H4 (cell line): Measurements from ENCODE around the gene PDE6D. TPM values are rescaled to one million over a fixed set of nuclear protein-coding genes. Genes with fewer than 3 reads are reported as not detected.

Source experiments
- DNase-seq: peaks from one replicate; pipeline ENCODE4 v3.0.0-alpha.2; 2015; ENCODE audit warnings: low spot score
- total RNA-seq: library from RNA; depleted of rRNA; stranded (reverse); fragments of >200 nt; shearing (Covaris generic); gene quantifications from 2 replicates; pipeline ENCODE4 v1.2.3, GENCODE V29; 2014; rRNA removed

The PDE6D gene
- total RNA-seq, 1 experiment from 2014 or later: 53.6 TPM

DNA sequence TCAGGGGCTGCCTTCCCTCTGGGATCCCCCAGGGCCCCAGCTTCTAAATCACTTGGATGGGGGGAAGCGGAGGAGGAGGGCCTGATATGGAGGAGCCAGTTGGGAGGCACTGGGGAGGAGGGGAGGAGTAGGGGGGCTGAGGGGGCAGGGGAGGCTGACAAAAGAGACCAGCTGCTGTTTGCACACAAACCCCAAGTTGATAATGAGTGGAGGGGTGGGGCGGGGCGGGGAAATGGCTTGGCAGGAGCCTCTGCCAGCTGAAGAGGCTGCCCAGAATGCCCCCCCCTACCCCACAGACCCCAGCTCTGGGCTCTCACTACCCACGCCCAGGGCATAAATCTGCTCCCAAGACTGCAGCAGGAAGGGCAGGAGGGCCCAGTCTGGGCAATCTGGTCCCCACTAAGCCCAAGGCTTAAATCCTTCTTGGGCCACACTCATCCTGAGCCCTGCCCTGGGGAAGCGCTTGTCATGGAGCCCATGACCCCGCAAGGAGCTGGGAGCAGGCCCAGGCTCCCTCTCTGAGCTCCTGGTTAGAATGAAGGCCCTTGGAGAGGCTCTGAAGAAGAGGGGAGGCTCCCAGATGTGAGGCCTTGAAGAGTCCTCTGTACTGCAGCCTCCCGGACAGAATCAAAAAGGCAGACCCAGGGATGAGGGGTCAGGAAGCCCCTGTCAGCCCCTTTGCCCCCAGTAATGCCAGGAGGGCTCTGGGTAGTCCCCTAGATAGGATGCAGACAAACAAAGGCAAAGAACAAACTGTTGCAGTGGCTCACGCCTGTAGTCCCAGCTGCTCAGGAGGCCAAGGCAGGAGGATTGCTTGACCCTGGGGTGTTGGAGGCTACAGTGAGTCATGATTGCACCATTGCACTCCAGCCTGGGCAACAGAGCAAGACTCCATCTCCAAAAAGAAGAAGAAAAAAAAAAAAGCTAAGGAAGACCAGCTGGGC lies 97.5 kb downstream of the PDE6D start:
- DNase-seq: no peak

DNA sequence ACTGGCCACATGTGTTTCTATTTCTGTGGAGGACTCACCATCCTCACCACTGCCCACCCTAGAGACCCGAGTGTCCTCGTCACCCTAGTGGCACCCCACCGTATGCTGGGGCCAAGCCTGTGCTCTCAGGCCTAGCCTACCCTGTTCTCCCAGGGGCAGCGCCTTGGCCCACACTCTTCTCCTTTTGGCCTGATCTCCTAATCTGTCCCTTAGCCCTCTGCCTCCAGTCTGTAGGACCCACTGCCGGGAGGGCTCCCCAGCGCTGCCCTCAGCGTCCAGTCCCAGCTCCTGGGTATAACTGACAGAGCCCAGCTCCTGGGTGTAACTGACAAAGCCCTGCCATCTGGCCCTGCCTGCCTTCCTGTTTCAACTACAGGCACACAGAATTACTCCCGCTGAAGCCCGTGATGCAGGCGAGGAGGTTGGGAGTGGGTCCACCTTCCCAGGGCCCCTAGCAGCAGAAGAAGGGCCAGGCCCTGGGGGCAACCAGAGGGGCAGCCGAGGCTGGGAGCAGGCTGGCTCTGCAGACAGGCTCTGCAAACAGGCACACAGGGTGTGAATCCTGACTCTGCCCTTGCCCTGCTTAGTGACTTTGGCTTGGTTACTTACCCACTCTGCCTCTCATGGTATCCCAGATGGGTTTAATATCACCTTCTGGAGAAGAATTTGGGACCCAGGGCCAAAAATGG lies 98.3 kb downstream of the PDE6D start:
- no peak for DNase-seq

Other genes with a start within 250 kb of the PDE6D start
- not detected in 2 replicates for gene TEX44, start 188.4 kb downstream of the PDE6D start, total RNA-seq
- 1,956 and 2,048 TPM in 2 replicates for gene PTMA, start 72.8 kb downstream of the PDE6D start, total RNA-seq
- gene COPS7B, start 5.2 kb upstream of the PDE6D start, total RNA-seq: 14.7 and 21.7 TPM in 2 replicates
- not detected in 2 replicates for gene NPPC, start 145.1 kb upstream of the PDE6D start, total RNA-seq
- gene DIS3L2, start 180.4 kb upstream of the PDE6D start, total RNA-seq: 14.0 and 16.7 TPM in 2 replicates